SH-SY5Y (cell line): ENCODE measurements around the gene TMEM63C.

Source experiments
- GATA2 ChIP-seq: IDR thresholded peaks from 2 replicates; pipeline ENCODE4 v1.6.1; 2011; ENCODE audit warnings: mild to moderate bottlenecking, low read depth, low read length
- GATA3 ChIP-seq: IDR thresholded peaks from 2 replicates; pipeline ENCODE4 v1.6.1; 2011; ENCODE audit warnings: low read depth, mild to moderate bottlenecking, low read length, moderate library complexity

The TMEM63C gene

GRCh38 chr14:77145975-77146740 lies 35.4 kb upstream of the TMEM63C start:
- TF ChIP-seq GATA2 (no peak), GATA3 (no peak)

- no peak for TF ChIP-seq GATA3
Measured at GRCh38 chr14:77148510-77149231, 32.9 kb upstream of the TMEM63C start.

- TF ChIP-seq GATA2 (no peak), GATA3 (no peak)
Measured at GRCh38 chr14:77151245-77151644, 30.4 kb upstream of the TMEM63C start.

GRCh38 chr14:77151918-77152588 lies 29.5 kb upstream of the TMEM63C start:
- TF ChIP-seq GATA2 (no peak), GATA3 (no peak)

GRCh38 chr14:77153802-77154201 lies 27.8 kb upstream of the TMEM63C start:
- no peak for TF ChIP-seq GATA2
- TF ChIP-seq GATA3 = no peak

- TF ChIP-seq GATA3 (no peak), GATA2 (no peak)
Measured at GRCh38 chr14:77154421-77154820, 27.2 kb upstream of the TMEM63C start.

GRCh38 chr14:77155083-77155482 lies 26.5 kb upstream of the TMEM63C start:
- TF ChIP-seq GATA2 = no peak
- no peak for TF ChIP-seq GATA3

- TF ChIP-seq GATA3 = no peak
- TF ChIP-seq GATA2 = no peak
Measured at GRCh38 chr14:77157740-77158139, 23.9 kb upstream of the TMEM63C start.

- TF ChIP-seq GATA2 (no peak), GATA3 (no peak)
Measured at GRCh38 chr14:77158175-77158881, 23.3 kb upstream of the TMEM63C start.

- no peak for TF ChIP-seq GATA3
- TF ChIP-seq GATA2 = no peak
Measured at GRCh38 chr14:77158882-77159255, 22.7 kb upstream of the TMEM63C start.

- TF ChIP-seq GATA3 (no peak), GATA2 (no peak)
Measured at GRCh38 chr14:77161011-77161410, 20.6 kb upstream of the TMEM63C start.

GRCh38 chr14:77170045-77170444 lies 11.6 kb upstream of the TMEM63C start:
- TF ChIP-seq GATA2 = no peak
- TF ChIP-seq GATA3 = no peak

GRCh38 chr14:77172916-77173315 lies 8.7 kb upstream of the TMEM63C start:
- TF ChIP-seq GATA3 (no peak), GATA2 (no peak)

- TF ChIP-seq GATA2 (no peak), GATA3 (no peak)
Measured at GRCh38 chr14:77175843-77176242, 5.8 kb upstream of the TMEM63C start.

GRCh38 chr14:77177702-77178101 lies 3.9 kb upstream of the TMEM63C start:
- TF ChIP-seq GATA2 = no peak
- TF ChIP-seq GATA3 = no peak
